IPS-15b (cell line): ENCODE measurements around the gene ERI2.
A peak's percentile ranks its signal among the peaks of the same experiment; 100 is the strongest.

Experiments used
- H3K27me3 ChIP-seq: one replicate; pipeline ENCODE4 v1.6.1; 2013; ENCODE audit warnings: low read length; ENCODE audit not compliant: control insufficient read depth, insufficient read depth
- H3K36me3 ChIP-seq: one replicate; pipeline ENCODE4 v1.6.1; 2013; ENCODE audit warnings: low read length; ENCODE audit not compliant: control insufficient read depth, insufficient read depth
- H3K4me1 ChIP-seq: one replicate; pipeline ENCODE4 v1.6.1; 2013; ENCODE audit warnings: mild to moderate bottlenecking, low read length; ENCODE audit not compliant: control insufficient read depth, insufficient read depth
- H3K4me3 ChIP-seq: one replicate; pipeline ENCODE4 v1.5.1; 2013; ENCODE audit warnings: low read depth, low read length
- H3K9ac ChIP-seq: one replicate; pipeline ENCODE4 v1.6.1; 2013; ENCODE audit warnings: low read depth, mild to moderate bottlenecking, low read length
- H3K9me3 ChIP-seq: one replicate; pipeline ENCODE4 v1.6.1; 2013; ENCODE audit warnings: mild to moderate bottlenecking, low read length; ENCODE audit not compliant: control insufficient read depth, insufficient read depth

ERI2 gene

GRCh38 chr16:20806168-20807050 lies at the start of gene ERI2, which contains the start of gene REXO5:
Gene ERI2 (minus strand): TSS chr16:20806472. CDS start chr16:20806430, 42 bp downstream.
Gene REXO5 (plus strand): TSS chr16:20806527. CDS start chr16:20806954, 427 bp downstream.
- no peaks in the 10 kb centered on the region for H3K36me3 ChIP-seq
- no peaks in the 10 kb centered on the region for H3K27me3 ChIP-seq
- H3K9me3 ChIP-seq = no peaks in the 10 kb centered on the region
- H3K9ac ChIP-seq = peak within 1 kb of the TSS; percentile 94
- H3K4me3 ChIP-seq = peak within 1 kb of the TSS; percentile 94
- H3K4me1 ChIP-seq = no peaks in the 10 kb centered on the region

GRCh38 chr16:20854963-20855362 lies 48.7 kb upstream of the ERI2 start:
- H3K4me1 ChIP-seq = peaks cover 10% of the 10 kb centered on the region

GRCh38 chr16:20853981-20854620 lies 47.8 kb upstream of the ERI2 start:
- Histone ChIP-seq H3K9me3 (no peaks in the 10 kb centered on the region), H3K36me3 (peaks cover 3% of the 10 kb centered on the region), H3K4me1 (peaks cover 5% of the 10 kb centered on the region), H3K27me3 (no peaks in the 10 kb centered on the region), H3K4me3 (no peak overlapping the region), H3K9ac (no peak overlapping the region)

More at GRCh38 chr16:20854963-20855362, 48.7 kb upstream of the ERI2 start:
- Histone ChIP-seq H3K9ac (no peak overlapping the region), H3K4me3 (no peak overlapping the region), H3K9me3 (no peaks in the 10 kb centered on the region), H3K27me3 (no peaks in the 10 kb centered on the region), H3K36me3 (peaks cover 3% of the 10 kb centered on the region)

- Histone ChIP-seq H3K9ac (no peak overlapping the region), H3K4me3 (no peak overlapping the region), H3K36me3 (peaks cover 3% of the 10 kb centered on the region), H3K27me3 (no peaks in the 10 kb centered on the region), H3K9me3 (no peaks in the 10 kb centered on the region), H3K4me1 (peaks cover 3% of the 10 kb centered on the region)
Observed at GRCh38 chr16:20853143-20853542, 46.9 kb upstream of the ERI2 start.

GRCh38 chr16:20851601-20852000 lies 45.3 kb upstream of the ERI2 start:
- Histone ChIP-seq H3K9me3 (no peaks in the 10 kb centered on the region), H3K36me3 (peaks cover 2% of the 10 kb centered on the region), H3K9ac (peak overlapping the region; percentile 12), H3K27me3 (no peaks in the 10 kb centered on the region), H3K4me1 (no peaks in the 10 kb centered on the region), H3K4me3 (no peak overlapping the region)

GRCh38 chr16:20850981-20851380 lies 44.7 kb upstream of the ERI2 start:
- Histone ChIP-seq H3K4me1 (no peaks in the 10 kb centered on the region), H3K9ac (no peak overlapping the region), H3K27me3 (no peaks in the 10 kb centered on the region), H3K36me3 (no peaks in the 10 kb centered on the region), H3K9me3 (no peaks in the 10 kb centered on the region), H3K4me3 (no peak overlapping the region)

- Histone ChIP-seq H3K9me3 (no peaks in the 10 kb centered on the region), H3K4me3 (no peak overlapping the region), H3K9ac (no peak overlapping the region), H3K36me3 (no peaks in the 10 kb centered on the region), H3K27me3 (no peaks in the 10 kb centered on the region), H3K4me1 (no peaks in the 10 kb centered on the region)
Observed at GRCh38 chr16:20849589-20850390, 43.5 kb upstream of the ERI2 start.

- no peak overlapping the region for H3K9ac ChIP-seq
- no peaks in the 10 kb centered on the region for H3K27me3 ChIP-seq
- H3K9me3 ChIP-seq = no peaks in the 10 kb centered on the region
- no peaks in the 10 kb centered on the region for H3K4me1 ChIP-seq
- no peak overlapping the region for H3K4me3 ChIP-seq
- no peaks in the 10 kb centered on the region for H3K36me3 ChIP-seq
Observed at GRCh38 chr16:20847550-20847949, 41.3 kb upstream of the ERI2 start.

GRCh38 chr16:20846551-20846950 lies 40.3 kb upstream of the ERI2 start:
- Histone ChIP-seq H3K9ac (no peak overlapping the region), H3K36me3 (no peaks in the 10 kb centered on the region), H3K9me3 (no peaks in the 10 kb centered on the region), H3K27me3 (no peaks in the 10 kb centered on the region), H3K4me1 (no peaks in the 10 kb centered on the region), H3K4me3 (no peak overlapping the region)

GRCh38 chr16:20846030-20846429 lies 39.8 kb upstream of the ERI2 start:
- H3K36me3 ChIP-seq = no peaks in the 10 kb centered on the region
- H3K9ac ChIP-seq = no peak overlapping the region
- H3K4me1 ChIP-seq = no peaks in the 10 kb centered on the region
- no peaks in the 10 kb centered on the region for H3K9me3 ChIP-seq
- no peak overlapping the region for H3K4me3 ChIP-seq
- H3K27me3 ChIP-seq = no peaks in the 10 kb centered on the region

- Histone ChIP-seq H3K9me3 (no peaks in the 10 kb centered on the region), H3K36me3 (no peaks in the 10 kb centered on the region), H3K9ac (no peak overlapping the region), H3K4me1 (no peaks in the 10 kb centered on the region), H3K4me3 (no peak overlapping the region), H3K27me3 (no peaks in the 10 kb centered on the region)
Observed at GRCh38 chr16:20844588-20844987, 38.3 kb upstream of the ERI2 start.
